ENCODE results near the gene SPP2.

SPP2 gene

DNA sequence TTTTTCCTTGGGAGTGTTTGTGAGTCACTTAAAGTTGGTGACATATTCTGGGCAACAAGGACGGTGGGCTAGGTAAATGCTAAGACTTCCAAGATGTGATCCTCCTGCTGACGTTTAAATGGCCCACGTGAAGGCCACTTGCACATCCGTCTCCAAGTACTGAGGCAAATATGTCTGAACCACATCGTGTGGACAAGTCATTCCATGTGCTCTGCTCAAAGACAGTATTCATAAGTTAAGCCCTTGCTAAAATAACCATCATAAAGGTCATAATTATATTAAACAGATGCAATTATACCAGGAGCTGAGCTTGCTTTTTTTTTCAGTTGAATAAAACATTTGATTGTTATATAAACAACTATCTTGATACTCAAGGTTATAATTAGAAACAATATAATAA, 44.8 kb downstream of the SPP2 start:
- DNase-seq: peak; percentile 85

DNA sequence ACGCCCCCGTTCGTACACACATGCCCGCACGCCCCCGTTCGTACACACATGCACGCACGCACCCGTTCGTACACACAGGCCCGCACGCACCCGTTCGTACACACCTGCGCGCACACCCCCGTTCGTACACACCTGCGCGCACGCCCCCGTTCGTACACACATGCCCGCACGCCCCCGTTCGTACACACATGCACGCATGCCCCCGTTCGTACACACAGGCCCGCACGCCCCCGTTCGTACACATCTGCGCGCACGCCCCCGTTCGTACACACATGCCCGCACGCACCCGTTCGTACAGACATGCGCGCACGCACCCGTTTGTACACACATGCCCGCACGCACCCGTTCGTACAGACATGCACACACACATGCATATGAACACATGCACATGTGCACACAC, 45.7 kb downstream of the SPP2 start:
- DNase-seq: no peak

DNA sequence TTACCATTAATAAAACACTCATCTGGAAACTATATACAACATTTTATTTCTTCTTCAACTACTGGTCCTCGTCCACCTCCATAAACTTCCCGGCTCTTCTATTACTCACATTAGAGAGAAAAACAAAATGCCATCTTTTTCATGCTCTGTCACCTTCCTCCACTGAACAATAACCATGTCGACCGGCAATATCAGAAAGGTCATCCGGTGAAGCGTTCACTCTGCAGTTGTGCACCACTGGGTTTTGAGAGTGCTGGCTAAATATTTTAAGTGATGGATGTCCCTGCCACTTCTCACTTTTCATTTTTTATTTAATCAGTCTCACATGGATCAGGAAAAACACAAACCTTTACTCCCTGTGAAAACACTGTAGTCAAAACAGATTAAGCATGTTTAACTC, 48.2 kb downstream of the SPP2 start:
- DNase-seq: no peak

DNA sequence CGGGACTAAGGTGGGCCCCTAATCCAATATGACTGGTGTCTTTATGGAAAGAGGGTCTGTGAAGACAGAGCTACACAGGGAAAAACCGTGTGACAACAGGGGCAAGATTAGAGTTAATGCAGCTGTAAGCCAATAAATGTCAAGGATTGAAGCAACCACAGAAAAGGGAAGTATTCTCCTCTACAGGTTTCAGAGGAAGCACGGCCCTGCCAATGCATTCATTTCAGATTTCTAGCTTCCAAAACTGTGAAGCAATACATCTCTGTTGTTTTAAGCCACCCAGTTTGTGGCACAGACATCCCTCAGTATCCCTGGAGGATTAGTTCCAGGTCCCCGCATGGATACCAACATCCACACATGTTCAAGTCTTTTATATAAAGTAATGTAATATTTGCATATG, 48.8 kb downstream of the SPP2 start:
- no peak for DNase-seq

DNA sequence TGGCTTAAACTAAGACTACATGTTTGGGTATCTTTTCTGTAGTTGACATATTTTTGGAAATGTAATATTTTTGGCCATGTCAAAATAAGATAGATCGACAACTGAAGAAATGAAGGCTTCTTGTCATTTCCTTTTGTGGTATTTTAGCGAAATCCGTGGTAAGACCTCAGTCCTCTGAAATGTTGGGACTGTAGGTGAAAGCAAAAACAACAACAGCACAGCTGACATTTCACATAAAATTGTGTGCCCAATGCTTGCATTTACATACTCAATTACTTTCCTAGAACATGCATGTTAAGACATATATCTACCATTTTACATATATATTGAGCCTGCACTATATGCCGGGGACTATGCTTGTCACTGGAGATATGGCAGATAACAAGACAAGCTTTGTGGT, 50.2 kb downstream of the SPP2 start:
- no peak for DNase-seq

DNA sequence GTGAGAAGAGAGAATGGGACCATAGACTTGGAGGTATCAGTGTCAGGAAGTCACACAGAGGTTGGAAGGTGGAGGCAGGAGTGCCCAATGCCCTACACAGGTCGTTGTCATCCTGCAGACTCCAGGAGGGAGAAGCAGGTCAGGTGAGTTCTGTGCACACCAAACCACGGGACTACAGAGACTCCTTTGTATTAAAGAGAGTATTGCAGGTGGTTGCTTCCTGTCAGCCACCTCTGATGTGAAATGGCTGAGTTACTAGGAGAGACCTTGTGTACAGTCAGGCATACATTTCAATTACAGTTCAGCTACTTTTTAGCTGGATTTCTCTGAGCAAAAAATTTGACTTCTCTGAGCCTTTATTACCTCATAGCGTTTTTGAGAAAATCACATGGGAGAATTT, 51.6 kb downstream of the SPP2 start:
- DNase-seq: no peak

DNA sequence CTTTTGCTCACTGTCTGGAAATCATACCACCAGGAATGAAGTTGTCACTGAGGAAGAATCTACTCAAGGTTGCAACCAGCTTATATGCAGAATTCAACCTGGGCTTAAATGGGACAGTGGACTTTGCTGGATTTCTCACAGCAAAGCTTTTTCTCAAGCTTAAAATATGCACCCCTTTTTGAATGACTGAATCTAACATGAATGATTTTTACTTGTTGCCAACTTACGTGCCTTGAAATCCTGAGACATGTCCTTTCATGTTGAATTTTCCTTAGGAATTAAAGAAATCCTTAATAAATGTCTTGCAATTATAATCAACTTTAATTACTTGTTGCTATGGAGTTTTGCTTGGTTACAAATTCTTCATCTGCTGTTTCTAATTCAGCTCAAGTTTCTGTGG, 57.4 kb downstream of the SPP2 start:
- DNase-seq: no peak

DNA sequence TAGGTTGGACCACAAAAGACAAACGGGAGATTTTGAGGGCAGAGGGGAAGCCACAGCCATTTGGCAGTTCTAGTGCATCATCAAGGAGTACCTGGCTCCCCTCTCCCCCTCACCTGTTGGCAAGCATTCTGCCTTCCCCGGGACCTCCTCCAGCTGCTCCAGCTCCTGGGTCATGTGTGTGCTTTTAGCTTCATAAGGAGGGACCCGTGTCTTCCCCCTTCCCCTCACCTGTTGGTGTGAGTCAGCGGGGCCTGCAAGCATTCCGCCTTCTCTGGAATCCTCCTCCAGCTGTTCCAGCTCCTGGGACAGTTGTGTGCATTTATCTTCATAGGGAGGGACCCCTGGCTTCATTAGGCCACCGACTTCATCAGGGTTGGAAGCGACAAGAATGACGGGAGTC, 58.8 kb downstream of the SPP2 start:
- no peak for DNase-seq

DNA sequence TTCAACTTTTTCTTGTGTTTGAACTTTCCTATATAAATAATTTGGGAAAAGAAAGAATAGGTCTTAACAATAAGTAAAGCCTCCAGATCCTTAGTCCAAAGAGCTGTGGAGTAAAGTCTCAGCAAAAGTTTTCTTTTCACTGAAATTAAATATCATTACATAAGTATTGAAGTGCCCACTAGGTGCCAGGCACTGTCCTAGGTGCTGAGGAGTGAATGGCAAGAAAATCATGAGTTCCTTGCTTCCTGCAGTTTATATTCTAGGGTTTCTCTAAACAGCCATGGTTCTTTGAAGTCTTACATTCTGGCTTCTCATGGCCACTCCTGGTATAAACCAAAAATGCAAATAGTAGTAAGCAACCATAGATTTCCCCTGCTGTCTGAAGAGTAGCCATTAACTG, 59.7 kb downstream of the SPP2 start:
- no peak for DNase-seq

DNA sequence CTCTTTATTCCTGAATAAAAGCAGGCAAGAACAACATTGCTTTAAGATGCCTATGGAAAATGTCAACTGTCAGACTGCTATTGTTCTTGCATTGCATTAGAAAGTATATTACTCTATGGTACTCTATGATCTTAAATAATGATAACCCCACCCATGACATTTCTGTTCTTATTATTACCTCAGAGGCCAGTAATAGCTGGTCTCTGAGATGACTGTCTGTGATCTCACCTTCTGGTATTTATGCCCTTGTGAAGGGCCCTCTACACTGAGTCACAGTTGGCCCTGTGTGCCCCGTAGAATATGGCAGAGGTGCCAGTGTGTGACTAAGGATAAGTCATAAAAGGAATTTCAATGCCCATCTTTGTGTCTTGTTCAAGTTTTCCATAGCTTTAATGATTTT, 61.0 kb downstream of the SPP2 start:
- DNase-seq: no peak

DNA sequence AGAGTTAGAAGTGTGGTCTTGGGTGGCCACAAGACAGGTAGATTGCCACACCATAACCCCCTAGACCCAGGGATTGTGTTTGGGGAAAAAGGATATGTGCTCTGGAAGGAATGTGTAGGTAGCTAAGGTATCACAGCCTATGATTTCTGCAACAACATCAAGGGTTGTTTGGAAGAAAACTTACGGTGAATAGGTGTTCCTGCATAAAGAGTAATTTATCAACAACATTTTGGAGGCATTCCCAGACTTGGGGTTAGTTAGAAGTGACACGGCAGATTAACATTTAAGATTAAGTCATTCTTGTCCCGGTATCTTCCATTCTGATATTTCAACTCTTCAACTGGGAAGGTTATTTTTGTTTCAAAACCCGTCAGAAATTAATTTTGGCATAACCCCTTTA, 65.5 kb downstream of the SPP2 start:
- no peak for DNase-seq

DNA sequence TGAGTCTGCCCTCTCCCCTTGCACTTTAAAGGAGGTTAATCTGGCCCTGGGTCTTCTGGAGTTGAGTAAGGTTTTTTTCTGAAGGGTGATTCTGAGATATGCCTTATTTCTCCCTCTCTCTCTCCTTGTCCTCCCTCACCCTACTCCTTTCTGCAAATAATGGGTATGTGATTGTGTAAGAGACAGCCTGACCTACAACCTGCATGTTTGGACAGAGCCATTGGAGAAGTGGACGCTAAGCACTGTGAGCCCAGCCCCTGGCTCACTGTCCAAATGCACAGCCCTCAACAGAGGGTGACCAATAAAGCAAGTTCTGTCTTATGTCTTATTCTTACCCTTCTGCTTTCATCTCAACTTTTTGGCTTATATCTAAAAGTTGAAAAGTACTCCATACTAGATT, 71.5 kb downstream of the SPP2 start:
- no peak for DNase-seq

DNA sequence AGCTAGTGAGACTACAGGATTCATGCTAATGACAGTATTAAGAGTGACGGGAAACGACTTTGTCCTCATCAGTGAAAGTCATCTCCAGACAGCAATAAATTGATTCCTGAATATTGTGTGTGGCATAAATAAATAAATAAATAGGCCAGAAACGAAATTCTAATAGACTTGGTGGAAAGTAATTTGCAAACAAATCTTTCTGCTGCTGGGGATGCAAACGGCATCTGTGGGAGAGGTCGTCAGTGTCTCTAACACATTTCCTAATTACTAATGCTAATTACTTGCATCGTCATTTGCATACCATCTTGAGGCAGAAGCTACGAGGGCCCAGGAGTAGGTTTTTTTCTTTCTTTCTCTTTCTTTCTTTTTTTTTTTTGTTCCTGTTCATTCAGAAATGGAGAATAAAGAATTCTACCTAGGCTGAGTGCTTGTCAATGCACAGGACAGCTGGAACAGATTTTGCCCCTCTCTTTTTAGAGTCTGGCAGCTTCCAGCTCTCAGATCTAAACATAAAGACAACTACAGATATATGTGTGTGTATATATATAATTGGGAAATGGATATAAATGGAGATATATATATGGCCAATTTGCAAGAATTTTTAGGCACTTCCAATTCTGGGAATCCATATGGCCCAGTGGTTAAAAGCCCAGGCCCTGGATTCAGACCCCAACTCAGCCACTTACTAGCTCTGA, 75.1 kb downstream of the SPP2 start:
- no peak for DNase-seq

DNA sequence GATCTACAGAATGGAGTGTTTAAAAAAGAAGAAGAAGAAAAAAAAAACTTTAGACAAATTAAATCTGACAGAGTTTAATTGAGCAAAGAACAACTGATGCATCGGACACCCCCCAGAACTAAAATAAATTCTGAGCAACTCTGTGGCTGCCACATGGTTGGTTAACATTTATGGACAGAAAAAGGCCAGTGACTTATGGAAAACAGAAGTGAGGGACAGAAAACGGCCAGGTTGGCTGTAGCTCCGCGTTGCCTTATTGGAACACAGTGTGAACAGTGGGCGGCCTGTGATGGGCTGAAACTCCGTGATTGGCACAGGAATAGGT, 75.6 kb downstream of the SPP2 start:
- DNase-seq: no peak

Measured in NCI-H2227 treated with DMSO at 0.1 percent for 48 hours (cell line).